HuH-7 (cell line): ENCODE results near the gene DTD1.

Experiments used
- DNase-seq: peaks from one replicate; pipeline ENCODE4 v3.0.0; 2011; ENCODE audit warnings: low spot score

The DTD1 gene

GRCh38 chr20:18712131-18712530 is 124.3 kb downstream of the DTD1 start:
- no peak for DNase-seq

GRCh38 chr20:18712882-18713281 is 125.0 kb downstream of the DTD1 start:
- DNase-seq: no peak

DNA sequence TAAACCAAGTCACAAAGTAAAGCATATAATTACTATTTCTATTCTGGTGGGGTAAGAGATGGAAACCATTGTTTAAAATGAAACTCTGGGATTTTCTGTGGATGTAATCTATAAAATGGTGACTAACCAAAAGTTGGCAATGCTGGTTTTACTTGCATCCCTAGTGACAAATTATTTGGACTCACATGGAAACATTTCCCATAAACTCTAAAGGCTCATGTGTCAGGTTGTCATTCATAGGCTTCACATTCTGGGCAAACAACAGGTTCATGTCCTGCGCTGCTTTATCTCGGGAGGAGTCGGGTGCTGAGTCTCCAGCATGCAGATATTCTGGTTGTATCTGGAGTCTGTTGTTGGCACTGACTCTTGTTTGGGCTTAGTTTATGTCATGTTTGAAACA is 127.7 kb downstream of the DTD1 start:
- no peak for DNase-seq

DNA sequence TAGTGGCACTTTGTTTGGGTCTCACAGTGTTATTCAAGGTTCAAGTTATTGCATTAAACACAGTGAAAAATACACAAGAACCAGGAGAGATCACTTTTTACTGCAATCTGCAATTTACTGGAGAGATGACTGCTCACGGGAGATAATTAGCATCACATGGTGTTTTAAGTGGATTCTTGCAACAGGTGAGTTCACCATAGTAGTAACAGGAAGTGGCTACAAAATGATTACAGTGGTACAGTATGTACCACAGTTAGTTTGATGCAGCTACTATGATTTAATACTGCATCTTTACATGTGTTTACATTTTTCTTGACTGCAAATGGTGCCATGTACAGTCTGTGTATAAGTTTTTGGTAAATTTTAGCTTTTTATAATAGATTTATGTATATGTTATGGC is 129.2 kb downstream of the DTD1 start:
- no peak for DNase-seq

GRCh38 chr20:18718129-18718528 is 130.3 kb downstream of the DTD1 start:
- no peak for DNase-seq

GRCh38 chr20:18719426-18719825 is 131.6 kb downstream of the DTD1 start:
- DNase-seq: no peak

DNA sequence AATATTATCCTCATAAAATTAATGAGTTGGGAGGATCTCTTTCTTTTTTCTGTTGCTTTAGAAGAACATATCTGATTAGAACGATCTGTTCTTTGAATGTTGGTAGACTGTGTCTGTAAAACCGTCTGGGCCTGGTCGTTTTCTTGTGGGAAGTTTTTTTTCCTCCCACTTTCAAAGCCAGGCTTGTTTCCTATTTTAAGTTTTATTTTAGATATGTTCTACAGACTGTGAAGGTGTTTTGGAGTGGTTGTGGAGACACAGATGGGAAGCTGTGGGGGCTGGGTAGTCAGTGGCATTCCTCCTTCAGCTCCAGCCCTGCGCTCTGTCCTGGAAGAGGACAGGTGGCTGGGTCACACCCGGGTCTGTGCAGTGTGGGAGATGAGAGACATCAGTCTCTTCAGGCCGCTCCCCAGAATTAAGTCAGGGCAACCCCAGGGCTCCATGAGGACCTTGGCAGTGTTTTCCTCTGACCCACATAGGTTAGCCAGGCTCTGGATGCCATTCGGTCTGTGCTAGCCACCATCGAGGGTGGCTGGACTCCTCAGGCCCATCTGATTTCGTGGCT is 133.8 kb downstream of the DTD1 start:
- no peak for DNase-seq

DNA sequence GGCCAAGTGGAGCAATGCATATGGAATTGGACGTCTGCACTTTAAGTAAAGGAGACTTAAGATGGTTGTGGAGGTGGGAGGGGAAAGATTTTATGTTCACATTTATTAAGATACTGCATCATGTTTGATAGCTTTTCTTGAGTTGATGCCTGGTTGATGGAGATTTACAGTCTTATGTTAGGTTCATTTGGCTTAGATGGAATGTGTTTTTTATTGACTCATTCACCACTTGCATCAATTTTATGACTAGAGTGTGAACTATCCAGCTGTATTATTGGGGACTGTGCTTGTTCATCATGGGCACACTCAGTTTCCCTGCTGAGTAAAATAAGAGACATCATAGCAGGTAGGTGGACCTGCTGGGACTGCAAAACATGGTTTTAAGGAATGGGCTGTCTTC is 134.5 kb downstream of the DTD1 start:
- no peak for DNase-seq

- DNase-seq: no peak
Measured at GRCh38 chr20:18724077-18724476, 136.2 kb downstream of the DTD1 start.

GRCh38 chr20:18724788-18725464 is 137.1 kb downstream of the DTD1 start:
- DNase-seq: no peak

- no peak for DNase-seq
Measured at GRCh38 chr20:18727032-18727508, 139.2 kb downstream of the DTD1 start.

GRCh38 chr20:18728165-18728869 is 140.5 kb downstream of the DTD1 start:
- no peak for DNase-seq

DNA sequence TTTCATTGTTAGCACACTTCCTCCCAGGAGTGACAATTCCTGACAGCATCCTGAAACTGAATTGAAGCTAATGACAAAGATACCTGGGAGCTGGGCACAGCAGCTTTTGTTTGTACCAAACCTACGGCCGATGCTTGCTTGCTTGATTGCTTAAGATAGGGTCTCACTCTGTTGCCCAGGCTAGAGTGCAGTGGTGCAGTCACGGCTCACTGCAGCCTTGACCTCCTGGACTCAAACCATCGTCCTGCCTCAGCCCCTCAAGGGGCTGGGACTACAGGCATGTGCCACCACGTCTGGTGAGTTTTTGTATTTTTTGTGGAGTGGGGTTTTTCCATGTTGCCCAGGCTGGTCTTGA is 141.0 kb downstream of the DTD1 start:
- no peak for DNase-seq

DNA sequence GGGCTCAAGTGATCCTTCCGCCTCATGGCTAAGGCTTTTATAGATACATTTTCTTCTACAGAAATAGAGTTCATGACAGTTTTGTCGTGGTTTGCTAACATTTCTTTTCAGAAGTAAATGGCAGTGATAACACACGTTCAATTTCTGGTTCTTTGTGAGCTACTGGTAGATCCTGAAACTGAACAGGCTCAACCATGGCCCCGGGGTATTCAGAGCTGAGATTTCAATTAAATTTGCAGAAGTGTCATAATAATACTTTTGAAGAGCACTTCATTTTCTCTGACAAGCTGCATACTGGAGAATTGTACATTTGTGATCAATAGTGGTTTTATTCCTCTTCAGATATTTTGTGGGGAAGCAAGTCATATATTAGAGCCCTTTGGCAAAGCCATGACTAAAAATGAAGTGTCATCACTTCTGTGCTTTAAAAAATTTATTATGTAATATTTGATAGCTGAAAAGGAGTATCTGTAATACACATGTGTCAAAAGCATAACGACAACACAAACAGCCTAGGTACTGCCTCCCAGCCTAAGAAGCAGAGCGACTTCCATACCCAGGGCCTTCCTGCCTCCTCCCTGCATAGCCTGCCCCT is 141.5 kb downstream of the DTD1 start:
- DNase-seq: no peak

DNA sequence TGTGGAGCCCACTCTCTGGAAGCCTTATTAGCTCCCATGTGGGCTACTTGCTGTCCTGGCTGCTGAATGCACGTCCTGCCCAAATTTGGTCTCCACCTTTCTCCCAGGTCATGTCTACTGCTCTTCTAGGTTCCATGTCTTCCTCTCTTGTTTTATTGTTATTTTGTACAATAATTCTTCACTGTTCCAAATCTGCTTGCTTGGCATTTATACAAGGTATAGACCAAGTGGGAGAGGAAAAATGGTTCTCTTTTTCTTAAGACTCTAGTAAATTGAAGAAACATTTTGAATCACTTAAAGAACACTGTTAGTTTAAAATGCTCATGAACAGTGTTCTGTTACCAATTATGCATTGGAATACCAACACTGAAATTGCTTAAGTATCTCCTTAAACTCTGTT is 144.1 kb downstream of the DTD1 start:
- DNase-seq: no peak

DNA sequence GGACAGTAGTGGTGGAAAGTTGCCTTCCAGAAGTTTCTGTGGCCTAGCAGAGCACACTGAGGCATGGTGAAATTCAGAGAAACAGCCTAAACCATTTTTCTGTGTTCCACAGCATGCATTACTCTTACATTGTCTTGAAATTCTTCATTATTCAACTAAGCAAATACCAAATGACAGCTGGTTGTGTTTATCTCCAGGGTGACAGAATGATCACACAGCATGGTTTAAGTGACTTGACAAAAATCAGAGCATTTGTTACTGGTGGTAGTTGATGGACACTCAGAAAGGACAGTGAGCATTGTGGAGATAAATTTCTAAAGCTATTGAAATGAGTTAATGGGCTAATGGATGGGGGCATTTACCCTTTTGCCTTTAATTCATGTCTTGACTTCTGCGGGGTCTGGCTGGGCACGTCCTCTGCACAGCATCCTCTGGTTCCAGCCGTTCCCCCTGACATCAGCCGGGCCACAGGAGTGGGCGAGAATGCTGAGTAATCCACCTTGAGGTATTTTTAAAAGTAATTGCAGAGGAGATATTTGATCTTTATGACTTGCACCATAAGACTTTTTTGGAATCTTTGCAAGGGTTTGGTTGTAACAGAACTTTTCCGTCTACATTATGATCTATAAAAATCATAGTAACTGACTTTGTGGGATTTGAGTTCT is 146.8 kb downstream of the DTD1 start:
- no peak for DNase-seq

GRCh38 chr20:18737140-18737539 is 149.3 kb downstream of the DTD1 start:
- DNase-seq: no peak

GRCh38 chr20:18738055-18738454 is 150.2 kb downstream of the DTD1 start:
- no peak for DNase-seq

DNA sequence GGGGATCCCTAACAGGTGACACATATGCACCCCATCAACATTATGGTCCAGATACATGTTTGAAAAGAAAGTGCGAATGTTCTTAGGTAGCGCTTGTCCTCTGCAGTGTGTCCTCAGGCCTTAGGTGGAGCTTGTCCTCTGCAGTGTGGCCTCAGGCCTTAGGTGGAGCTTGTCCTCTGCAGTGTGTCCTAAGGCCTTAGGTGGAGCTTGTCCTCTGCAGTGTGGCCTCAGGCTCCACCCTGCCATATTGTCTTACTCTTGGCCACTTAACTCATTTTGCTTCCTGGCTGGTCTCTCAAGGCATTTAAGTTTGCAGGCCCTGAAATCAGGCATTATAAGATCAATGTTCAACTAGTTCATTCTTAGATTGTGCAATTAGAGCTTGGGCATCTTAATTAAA is 151.0 kb downstream of the DTD1 start:
- DNase-seq: no peak

DNA sequence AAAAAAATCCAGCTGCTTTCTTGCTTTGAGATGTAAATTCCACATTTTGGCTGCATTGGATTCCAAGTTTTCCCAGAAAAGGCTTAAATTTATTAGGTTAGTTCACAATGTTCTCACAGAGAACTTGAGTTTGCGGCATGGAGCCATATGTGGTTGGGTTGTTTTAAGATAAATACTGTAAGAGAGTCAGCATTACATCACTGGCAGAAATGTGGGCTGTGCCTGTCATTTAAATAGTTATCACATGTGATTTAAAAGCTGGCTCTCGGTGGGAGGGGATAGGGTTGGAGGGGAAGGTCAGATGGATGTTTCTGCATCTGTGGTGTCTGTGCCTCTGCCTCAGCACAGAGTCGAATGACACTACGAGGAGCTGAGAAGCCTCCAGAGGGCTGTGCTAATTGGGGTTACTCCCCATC is 151.9 kb downstream of the DTD1 start:
- DNase-seq: no peak

DNA sequence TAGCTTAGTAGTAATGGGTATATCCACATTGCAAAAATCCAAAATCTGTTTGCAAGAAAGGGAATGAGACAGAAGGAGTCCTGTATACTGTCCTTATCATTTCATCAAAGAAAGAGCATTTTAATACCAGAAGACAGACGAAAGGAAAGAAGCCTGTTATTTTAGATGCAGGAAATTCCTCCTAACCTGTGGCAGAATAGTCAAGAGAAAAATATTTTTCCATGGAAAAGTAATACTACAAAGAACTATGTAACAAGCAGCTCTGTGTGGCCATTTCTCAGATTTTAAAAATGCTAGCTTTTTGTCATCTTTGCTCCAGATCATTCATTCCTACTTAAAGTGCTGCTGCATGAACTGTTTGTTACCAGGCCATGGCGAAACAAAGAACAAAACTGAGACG is 152.9 kb downstream of the DTD1 start:
- DNase-seq: no peak

DNA sequence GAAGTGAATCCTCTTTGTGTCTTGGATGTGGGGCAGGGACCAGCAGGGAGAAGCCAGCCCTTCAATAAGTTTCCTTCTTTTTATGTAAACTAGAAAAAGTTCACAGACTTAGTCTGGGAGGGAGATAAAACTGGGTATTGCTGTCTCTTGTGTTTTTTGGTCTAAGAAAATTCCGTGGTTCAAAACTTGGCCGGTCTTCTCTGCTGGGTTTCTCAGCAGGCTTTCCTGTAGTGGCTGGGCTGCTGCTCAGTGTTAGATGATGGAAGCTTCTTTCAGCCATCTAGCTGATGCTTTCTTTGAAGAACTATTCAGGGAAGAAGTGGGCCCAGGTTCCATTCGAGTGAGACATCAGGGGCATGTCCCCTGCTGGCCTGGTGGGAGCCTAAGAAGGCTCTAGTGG is 155.0 kb downstream of the DTD1 start:
- no peak for DNase-seq
